Measurements from ENCODE around the gene SERPINA6.
"Not testable (repeated sequence)": the region's sequence is repeated elsewhere in the genome, so short reads cannot be mapped to it uniquely, and the experiment has no call there.

The SERPINA6 gene

DNA sequence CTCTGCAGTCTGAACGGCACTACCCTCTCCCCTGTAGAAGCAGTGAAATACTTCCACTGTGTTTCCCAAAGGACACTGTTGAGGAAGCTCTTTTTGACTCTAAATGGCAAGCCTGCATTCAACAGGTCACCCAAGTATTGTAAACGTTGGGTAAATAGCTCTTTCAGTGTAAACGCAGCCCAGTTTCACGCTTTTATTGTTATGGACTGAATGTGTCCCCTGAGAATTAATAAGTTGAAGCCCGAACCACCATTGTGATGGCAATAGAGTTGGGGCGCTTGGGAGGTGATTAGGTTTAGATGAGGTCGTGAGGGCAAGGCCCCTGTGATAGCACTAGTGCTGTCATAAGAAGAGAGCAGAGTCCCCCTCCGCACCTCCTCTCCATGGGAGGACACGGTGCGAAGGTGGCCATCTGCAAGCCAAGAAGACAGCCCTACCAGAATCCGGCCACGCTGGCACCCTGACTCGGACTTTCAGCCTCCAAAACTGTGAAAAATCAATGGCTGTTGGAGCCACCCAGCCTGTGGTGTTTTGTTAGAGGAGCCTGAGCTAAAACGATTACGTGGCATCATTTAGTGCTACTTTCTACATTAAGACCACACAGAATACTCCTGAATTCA is 31.1 kb downstream of the SERPINA6 start:
- DNase-seq, result no peak

GRCh38 chr14:94291159-94291905 is 31.8 kb downstream of the SERPINA6 start:
- no peak for DNase-seq

GRCh38 chr14:94290197-94290596 is 32.9 kb downstream of the SERPINA6 start:
- DNase-seq, result no peak

DNA sequence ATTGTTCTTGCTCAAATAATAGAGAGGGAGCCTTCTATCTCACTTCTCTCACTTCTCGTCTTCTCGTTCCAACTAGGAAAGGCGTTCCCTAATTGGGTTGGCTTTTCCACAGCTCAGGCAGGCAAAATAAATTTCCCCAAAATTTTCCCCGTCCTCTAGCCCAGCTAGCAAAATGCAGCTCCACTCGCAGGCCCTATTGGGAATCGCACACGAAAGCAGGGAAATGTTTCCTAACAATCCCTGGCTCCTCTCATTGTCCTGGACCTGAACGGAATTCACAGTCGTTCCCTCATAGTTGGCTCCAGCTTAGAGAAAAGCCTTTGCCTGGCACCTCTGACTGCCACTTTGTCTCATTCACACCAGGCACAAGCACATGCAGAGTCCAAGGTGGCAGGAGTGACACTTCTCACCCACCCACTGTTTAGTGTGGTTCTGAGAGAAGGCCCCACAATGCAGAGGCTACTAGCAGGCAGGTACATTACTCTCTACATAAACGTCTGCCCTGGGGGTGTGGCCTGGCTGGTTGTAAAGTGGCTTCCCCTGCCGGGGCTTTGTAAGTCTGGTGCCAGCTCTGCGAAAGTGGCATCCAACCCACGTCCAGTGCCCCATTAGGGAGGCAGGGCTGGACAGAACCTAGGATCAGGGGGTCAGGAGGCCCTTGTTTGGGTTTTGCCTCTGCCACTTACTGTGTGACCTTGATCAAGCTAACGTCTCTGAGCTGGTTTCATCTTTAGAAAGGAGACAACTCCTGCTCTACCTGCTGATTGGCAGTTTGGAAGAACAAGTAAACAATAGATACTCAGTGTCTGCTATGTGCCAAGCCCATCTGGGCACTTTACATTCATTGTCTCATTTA is 34.3 kb downstream of the SERPINA6 start:
- no peak for DNase-seq

GRCh38 chr14:94285158-94285557 is 38.0 kb downstream of the SERPINA6 start:
- no peak for DNase-seq

DNA sequence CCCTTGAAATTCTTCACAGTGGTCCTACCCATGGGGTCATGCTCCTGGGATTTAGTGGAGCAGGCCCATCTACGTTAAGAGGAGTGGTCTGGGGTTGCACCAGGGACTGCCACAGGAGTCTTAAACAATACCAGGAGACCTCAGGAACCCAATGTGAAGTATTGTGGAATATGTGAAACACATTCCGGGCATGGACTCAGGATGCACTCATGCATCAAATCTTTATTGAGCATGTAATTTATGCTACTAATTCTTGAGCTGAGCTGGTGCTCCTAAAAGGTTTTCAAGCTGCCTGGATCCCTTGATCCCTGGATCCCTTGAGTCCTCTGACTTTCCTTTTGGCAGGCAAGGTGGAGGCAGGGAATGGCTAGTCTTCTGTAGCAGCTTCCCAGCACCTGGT is 38.9 kb downstream of the SERPINA6 start:
- no peak for DNase-seq

- no peak for DNase-seq
Measured at GRCh38 chr14:94282991-94283723, 40.0 kb downstream of the SERPINA6 start.

DNA sequence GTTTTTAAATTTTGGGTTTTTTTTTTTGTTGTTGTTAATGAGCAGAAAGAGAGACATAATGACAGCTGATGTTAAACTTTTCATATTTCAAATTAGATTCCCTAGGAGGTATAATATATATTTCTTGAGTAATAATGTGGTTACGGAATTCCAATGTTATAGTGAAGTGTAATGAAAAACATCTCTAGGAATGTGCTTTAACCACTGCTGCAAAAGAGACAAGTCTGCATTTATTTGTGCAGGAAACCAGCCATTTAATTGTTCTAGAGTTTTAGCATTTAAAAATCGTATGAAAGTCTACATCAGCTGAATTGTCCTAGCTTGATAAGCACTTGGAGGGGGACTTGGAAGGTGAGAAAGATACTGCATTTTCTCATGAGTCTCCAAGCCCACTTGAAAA is 44.4 kb downstream of the SERPINA6 start:
- no peak for DNase-seq

DNA sequence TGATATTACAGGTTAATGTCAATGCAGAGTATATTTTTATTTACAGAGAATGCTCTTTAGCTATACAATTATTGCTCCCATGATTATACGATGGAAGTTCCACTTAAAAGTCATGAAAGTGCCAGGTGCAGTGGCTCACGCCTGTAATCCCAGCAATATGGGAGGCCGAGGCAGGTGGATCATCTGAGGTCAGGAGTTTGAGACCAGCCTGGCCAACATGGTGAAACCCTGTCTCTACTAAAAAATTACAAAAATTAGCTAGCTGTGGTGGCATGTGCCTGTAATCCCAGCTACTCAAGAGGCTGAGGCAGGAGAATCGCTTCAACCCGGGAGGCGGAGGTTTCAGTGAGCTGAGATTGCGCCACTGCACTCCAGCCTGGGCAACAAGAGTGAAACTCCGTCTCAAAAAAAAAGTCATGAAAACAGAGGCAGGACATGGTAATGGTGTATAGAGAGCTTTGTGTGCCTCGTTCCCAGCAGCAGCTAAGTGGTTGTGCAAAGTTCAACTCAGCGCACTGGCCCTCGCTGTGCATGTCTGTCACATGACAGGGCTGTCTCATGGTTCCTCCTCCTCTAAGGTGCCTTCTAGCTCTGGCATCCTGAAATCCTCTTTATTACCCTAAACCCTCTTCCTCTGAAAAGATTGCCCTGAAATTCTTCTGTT is 46.1 kb downstream of the SERPINA6 start:
- DNase-seq, result not testable (repeated sequence)

DNA sequence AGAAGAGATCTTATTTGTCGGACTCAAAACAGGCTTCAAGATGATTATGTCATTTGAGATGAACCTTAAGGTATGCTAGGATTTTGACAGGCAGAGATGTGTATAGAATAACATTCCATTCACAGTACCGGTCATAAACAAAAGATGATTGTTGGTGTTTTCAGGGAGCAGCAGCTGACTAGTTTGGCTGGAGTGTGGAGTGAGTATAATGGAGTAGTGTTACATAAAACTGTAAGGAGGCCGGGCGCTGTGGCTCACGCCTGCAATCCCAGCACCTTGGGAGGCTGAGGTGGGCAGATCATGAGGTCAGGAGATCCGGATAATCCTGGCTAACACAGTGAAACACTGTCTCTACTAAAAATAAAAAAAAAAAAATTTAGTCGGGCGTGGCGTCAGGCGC is 54.0 kb downstream of the SERPINA6 start:
- no peak for DNase-seq

DNA sequence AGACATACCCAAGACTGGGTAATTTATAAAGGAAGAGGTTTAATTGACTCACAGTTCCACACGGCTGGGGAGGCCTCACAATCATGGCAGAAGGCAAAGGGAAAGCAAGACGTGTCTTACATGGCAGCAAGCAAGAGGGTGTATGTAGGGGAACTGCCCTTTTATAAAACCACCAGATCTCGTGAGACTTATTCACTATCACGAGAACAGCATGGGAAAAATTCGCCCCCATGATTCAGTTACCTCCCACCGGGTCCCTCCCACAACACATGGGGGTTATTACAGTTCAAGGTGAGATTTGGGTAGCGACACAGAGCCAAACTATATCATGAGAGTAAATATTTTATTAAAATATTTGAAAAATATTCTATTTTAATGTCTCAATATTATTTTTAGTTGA is 54.6 kb downstream of the SERPINA6 start:
- DNase-seq, result not testable (repeated sequence)

- no peak for DNase-seq
Measured at GRCh38 chr14:94267352-94267751, 55.8 kb downstream of the SERPINA6 start.

- not testable (repeated sequence) for DNase-seq
Measured at GRCh38 chr14:94264195-94264594, 58.9 kb downstream of the SERPINA6 start.
